Heart right ventricle (tissue), 16 donors: ENCODE measurements around the gene POC1B. TPM values are rescaled to one million over a fixed set of nuclear protein-coding genes. Genes with fewer than 3 reads are reported as not detected.

ENCODE experiments used
- ATAC-seq, 8 donors: fragments of 200-7000 bp; cut with Tn5 transposase; one replicate each; pipeline ENCODE4 v1.9.1; 2020; ENCODE audit warnings: mild to moderate bottlenecking in 8 of 8, moderate library complexity in 8 of 8, moderate number of reproducible peaks in 1 of 8
- DNase-seq, 2 donors: peaks; one replicate each; pipeline ENCODE4 v3.0.0-alpha.2; 2020
- H3K27ac ChIP-seq, 10 donors: fragments of 200-600 bp; sonication (generic) in 2 of 10; one replicate each; pipeline versions ENCODE4 v1.5.0 to v1.8.0; 2020 to 2022; ENCODE audit warnings: mild to moderate bottlenecking in 3 of 10
- H3K27me3 ChIP-seq, 7 donors: fragments of 200-600 bp; one replicate each; pipeline ENCODE4 v1.8.0; 2021 to 2022; ENCODE audit warnings: mild to moderate bottlenecking in 2 of 7
- H3K36me3 ChIP-seq, 9 donors: fragments of 200-600 bp; sonication (generic) in 1 of 9; one replicate each; pipeline versions ENCODE4 v1.5.0 to v1.8.0; 2020 to 2022; ENCODE audit warnings: mild to moderate bottlenecking in 2 of 9
- H3K4me1 ChIP-seq, 9 donors: fragments of 200-600 bp; sonication (generic) in 1 of 9; one replicate each; pipeline versions ENCODE4 v1.5.0 to v1.8.0; 2020 to 2022; ENCODE audit warnings: mild to moderate bottlenecking in 4 of 9
- H3K4me3 ChIP-seq, 10 donors: fragments of 200-600 bp; sonication (generic) in 2 of 10; one replicate each; pipeline versions ENCODE4 v1.5.0 to v1.8.0; 2020 to 2022; ENCODE audit warnings: mild to moderate bottlenecking in 7 of 10, moderate library complexity in 2 of 10
- H3K9me3 ChIP-seq, 11 donors: fragments of 200-600 bp in 10 of 11; sonication (generic) in 2 of 11; one replicate each; pipeline versions ENCODE4 v1.5.0 to v1.8.0; 2013 to 2022; ENCODE audit warnings: mild to moderate bottlenecking in 2 of 11, control low read depth in 1 of 11, moderate library complexity in 1 of 11
- CTCF ChIP-seq, 9 donors: fragments of 200-600 bp; sonication (generic) in 2 of 9; IDR thresholded peaks; one replicate each; pipeline versions ENCODE4 v1.5.0 to v1.8.0; 2021 to 2022; ENCODE audit warnings: antibody characterized with exemption in 9 of 9, mild to moderate bottlenecking in 5 of 9, moderate library complexity in 1 of 9
- WGBS, 2 donors: extraction: QIAGEN DNeasy Blood & Tissue Kit; methylation state at CpG; one replicate each; pipeline ENCODE4 v1.1.7; 2013; ENCODE audit warnings: inconsistent platforms in 1 of 2; 5-methylcytosine and 5-hydroxymethylcytosine counted together
- intact Hi-C, 10 donors: fragments of 100-400 bp; cut with DNase I; formaldehyde crosslinking; loops; one replicate each; pipeline versions ENCODE4 v1.11.1 to v1.14.2; 2022
- polyA plus RNA-seq, 2 donors: library from polyadenylated mRNA; stranded (reverse); fragments of 200-250 nt; gene quantifications; one replicate each; pipeline ENCODE4 v1.2.3, GENCODE V29; 2013
- total RNA-seq, 10 donors: library from RNA; stranded (reverse); fragmentation: NEBNext Ultra II Directional in 3 of 10; extraction: Animal tissue kit (Norgen Biotek cat#: 25700) in 3 of 10; gene quantifications; one replicate each; pipeline versions ENCODE4 v1.2.1 to v1.2.4, GENCODE V29; 2021 to 2023
- donor health status: Arrhythmogenic right ventricular cardiomyopathy.
- donor health status: ischemic (EF 13 %, LVEDD 7.1; RV severe dilation, severe dysfunction).
- donor health status: healthy with polysubstance abuse.
- donor health status: DM: no; HTN: yes; CAD: no.
- donor health status: DM: no; HTN: no; CAD: no.
- donor health status: ischemic (EF 25% LVEDD 6.9; RV normal size, moderate dysfunction).
- donor health status: ischemic (EF 25% LVEDD 5.7; RV mildly dilated, moderate dysfunction).
- donor health status: healthy.
- donor health status: DM: yes; HTN: yes; CAD: no.
- donor health status: Ischemic cardiomyopathy.
- donor health status: ischemic (EF 35%, LVEDD 5.7; RV mildly dilated, moderate dysfunction).
- donor health status: nonischemic (EF 11% LVEDD 7.7; RV severe dilation, severe dysfunction).
- donor health status: DM: yes; HTN: yes; CAD: no.
- donor health status: PGD.
- donor health status: ischemic (EF 29% LVEDD 5.4; RV normal size, mild dysfunction).
- donor health status: nonischemic (EF 23%, LVEDD 6.1; RV moderate dilation, normal function).

The POC1B gene
- total and polyA plus RNA-seq, 12 donors = 4.8 to 10.4 (median 8.0) TPM

- Histone ChIP-seq H3K27me3 (no peaks in the 10 kb centered on the region), H3K4me3 (no peak overlapping the region), H3K4me1 (peaks cover 0 to 20% (median 0%) of the 10 kb centered on the region in 9 donors), H3K9me3 (no peaks in the 10 kb centered on the region), H3K36me3 (no peaks in the 10 kb centered on the region), H3K27ac (no peak overlapping the region)
- WGBS, 2 donors = 76 to 78% methylated on average over 3 of the region's 3 CpGs
- no peak for TF ChIP-seq CTCF (IDR thresholded peaks at IDR 0.05)
- ATAC-seq (no peak), DNase-seq (no peak)
- intact Hi-C loops = no loop called here
Measured at GRCh38 chr12:89401433-89402058, 124.3 kb downstream of the POC1B start.

- no peaks in the 10 kb centered on the region for H3K36me3 ChIP-seq
- H3K4me1 ChIP-seq = peaks cover 0 to 11% (median 0%) of the 10 kb centered on the region in 9 donors
- no peak overlapping the region for H3K4me3 ChIP-seq
- TF ChIP-seq CTCF (IDR thresholded peaks at IDR 0.05) = no peak
- H3K27me3 ChIP-seq = no peaks in the 10 kb centered on the region
- no peaks in the 10 kb centered on the region for H3K9me3 ChIP-seq
- H3K27ac ChIP-seq = no peak overlapping the region
- no peak for DNase-seq
- ATAC-seq = no peak
- intact Hi-C loops = no loop called here
- 97 to 98% methylated on average over 6 of the region's 6 CpGs for WGBS, 2 donors
Measured at GRCh38 chr12:89400415-89400814, 125.4 kb downstream of the POC1B start.

- Histone ChIP-seq H3K9me3 (no peaks in the 10 kb centered on the region), H3K27ac (no peak overlapping the region), H3K36me3 (no peaks in the 10 kb centered on the region), H3K27me3 (no peaks in the 10 kb centered on the region), H3K4me1 (peaks cover 2 to 40% (median 6%) of the 10 kb centered on the region in 9 donors), H3K4me3 (no peak overlapping the region)
- ATAC-seq (no peak), DNase-seq (no peak)
- TF ChIP-seq CTCF (IDR thresholded peaks at IDR 0.05) = no peak
- 83% methylated on average over 4 of the region's 4 CpGs for WGBS, 2 donors
- intact Hi-C loops = loop anchor here in 1 of 10 donors (10.0 kb wide), 1 partner anchor 59 kb away; no protein-coding TSS in a partner anchor
Measured at GRCh38 chr12:89395712-89396111, 130.1 kb downstream of the POC1B start.

GRCh38 chr12:89393551-89394121 is 132.2 kb downstream of the POC1B start:
- H3K9me3 ChIP-seq = no peaks in the 10 kb centered on the region
- intact Hi-C loops = loop anchor here in 3 of 10 donors (5.0 to 10.0 kb wide), 3 partner anchors 41 to 61 kb away; partner anchors contain the start of gene DUSP6 (in 2 of the 3)
- no peaks in the 10 kb centered on the region for H3K36me3 ChIP-seq
- peaks cover 3 to 58% (median 25%) of the 10 kb centered on the region in 9 donors for H3K4me1 ChIP-seq
- DNase-seq = no peak
- H3K27ac ChIP-seq = peak overlapping the region in 1 of 10 donors; percentile 23
- no peak overlapping the region for H3K4me3 ChIP-seq
- ATAC-seq = peak in 1 of 8 donors; percentile 23
- 54 to 62% methylated on average over 3 of the region's 3 CpGs for WGBS, 2 donors
- TF ChIP-seq CTCF (IDR thresholded peaks at IDR 0.05) = no peak
- H3K27me3 ChIP-seq = no peaks in the 10 kb centered on the region
